Measurements from ENCODE around the gene ITPR2. TPM values are rescaled to one million over a fixed set of nuclear protein-coding genes. Genes with fewer than 3 reads are reported as not detected.

ITPR2 gene
- total RNA-seq, 1 donor from 2014 or later = 16.3 TPM

DNA sequence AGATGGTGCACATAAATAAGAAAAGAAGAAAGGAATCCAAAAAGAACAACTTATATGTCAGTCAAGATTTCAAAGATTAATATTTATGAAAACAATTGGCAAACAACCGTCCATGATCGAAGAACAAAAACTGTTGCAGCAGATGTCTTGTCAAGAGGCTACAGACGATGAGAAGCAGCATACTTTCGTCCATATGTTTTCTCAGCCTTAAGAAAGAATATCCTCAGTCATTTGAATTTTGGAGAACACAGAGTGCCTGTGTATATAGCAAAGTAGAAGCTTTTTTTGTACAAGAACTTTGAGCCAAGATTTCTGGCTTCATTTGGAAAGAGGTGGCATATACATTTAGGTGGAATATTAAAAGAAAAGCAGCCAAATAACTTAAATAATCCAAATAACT lies 297.2 kb downstream of the ITPR2 start:
- Histone ChIP-seq H3K27me3 (ENCODE audit: control insufficient read depth, insufficient read depth, low read length) (no peaks in the 10 kb centered on the region), H3K4me3 (ENCODE audit: low read depth, low read length) (no peak overlapping the region), H3K36me3 (ENCODE audit: control insufficient read depth, insufficient read depth, low read length) (no peaks in the 10 kb centered on the region)
- TF ChIP-seq, protein P1, sequence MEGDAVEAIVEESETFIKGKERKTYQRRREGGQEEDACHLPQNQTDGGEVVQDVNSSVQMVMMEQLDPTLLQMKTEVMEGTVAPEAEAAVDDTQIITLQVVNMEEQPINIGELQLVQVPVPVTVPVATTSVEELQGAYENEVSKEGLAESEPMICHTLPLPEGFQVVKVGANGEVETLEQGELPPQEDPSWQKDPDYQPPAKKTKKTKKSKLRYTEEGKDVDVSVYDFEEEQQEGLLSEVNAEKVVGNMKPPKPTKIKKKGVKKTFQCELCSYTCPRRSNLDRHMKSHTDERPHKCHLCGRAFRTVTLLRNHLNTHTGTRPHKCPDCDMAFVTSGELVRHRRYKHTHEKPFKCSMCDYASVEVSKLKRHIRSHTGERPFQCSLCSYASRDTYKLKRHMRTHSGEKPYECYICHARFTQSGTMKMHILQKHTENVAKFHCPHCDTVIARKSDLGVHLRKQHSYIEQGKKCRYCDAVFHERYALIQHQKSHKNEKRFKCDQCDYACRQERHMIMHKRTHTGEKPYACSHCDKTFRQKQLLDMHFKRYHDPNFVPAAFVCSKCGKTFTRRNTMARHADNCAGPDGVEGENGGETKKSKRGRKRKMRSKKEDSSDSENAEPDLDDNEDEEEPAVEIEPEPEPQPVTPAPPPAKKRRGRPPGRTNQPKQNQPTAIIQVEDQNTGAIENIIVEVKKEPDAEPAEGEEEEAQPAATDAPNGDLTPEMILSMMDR (IDR thresholded peaks at IDR 0.05; ENCODE audit: insufficient read depth, low read length, poor library complexity, severe bottlenecking) = no peak
- DNase-seq (ENCODE audit: low read depth) = no peak

DNA sequence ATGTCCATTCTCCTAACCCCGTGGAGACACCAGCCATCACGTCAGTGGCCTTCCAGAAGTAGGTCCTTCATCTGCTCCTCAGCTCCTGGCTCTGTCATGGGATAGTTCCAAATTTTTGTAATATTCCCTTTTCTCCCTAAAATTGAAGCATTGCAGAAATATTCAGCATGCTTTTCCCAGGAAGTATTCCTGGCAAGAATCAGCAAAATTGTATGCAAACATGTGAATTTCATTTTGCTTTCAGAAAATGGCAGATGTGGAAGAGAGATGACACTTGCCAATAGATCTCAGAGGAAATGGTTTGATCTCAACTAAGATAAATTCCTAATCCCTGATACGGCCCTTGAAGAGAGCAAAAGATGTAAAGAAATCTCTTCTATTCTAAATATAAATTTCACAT lies 298.9 kb downstream of the ITPR2 start:
- Histone ChIP-seq H3K4me3 (ENCODE audit: low read depth, low read length) (no peak overlapping the region), H3K36me3 (ENCODE audit: control insufficient read depth, insufficient read depth, low read length) (no peaks in the 10 kb centered on the region), H3K27me3 (ENCODE audit: control insufficient read depth, insufficient read depth, low read length) (no peaks in the 10 kb centered on the region)
- TF ChIP-seq, protein P1 (IDR thresholded peaks at IDR 0.05; ENCODE audit: insufficient read depth, low read length, poor library complexity, severe bottlenecking) = no peak
- DNase-seq (ENCODE audit: low read depth) = no peak

DNA sequence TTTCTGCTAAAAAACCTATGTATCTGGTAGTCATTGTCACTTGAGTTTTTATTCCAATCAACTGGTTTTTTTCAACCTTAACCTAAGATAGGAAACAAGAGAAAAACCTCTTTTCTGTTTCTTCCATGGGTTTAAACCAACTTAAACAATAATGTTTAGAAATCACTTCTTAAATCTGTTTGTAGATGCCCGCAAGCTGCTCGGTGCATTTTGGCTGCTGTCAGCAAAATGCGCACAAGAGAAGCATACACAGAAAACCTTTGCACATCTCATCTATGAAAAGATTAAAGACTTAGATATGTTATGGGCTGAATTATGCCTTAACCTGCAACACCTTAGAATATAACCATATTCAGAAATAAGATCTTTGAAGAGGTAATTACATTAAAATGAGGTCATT lies 299.8 kb downstream of the ITPR2 start:
- H3K36me3 ChIP-seq (ENCODE audit: control insufficient read depth, insufficient read depth, low read length) = no peaks in the 10 kb centered on the region
- no peaks in the 10 kb centered on the region for H3K27me3 ChIP-seq (ENCODE audit: control insufficient read depth, insufficient read depth, low read length)
- TF ChIP-seq, protein P1 (IDR thresholded peaks at IDR 0.05; ENCODE audit: insufficient read depth, low read length, poor library complexity, severe bottlenecking) = no peak
- DNase-seq (ENCODE audit: low read depth) = no peak
- no peak overlapping the region for H3K4me3 ChIP-seq (ENCODE audit: low read depth, low read length)

DNA sequence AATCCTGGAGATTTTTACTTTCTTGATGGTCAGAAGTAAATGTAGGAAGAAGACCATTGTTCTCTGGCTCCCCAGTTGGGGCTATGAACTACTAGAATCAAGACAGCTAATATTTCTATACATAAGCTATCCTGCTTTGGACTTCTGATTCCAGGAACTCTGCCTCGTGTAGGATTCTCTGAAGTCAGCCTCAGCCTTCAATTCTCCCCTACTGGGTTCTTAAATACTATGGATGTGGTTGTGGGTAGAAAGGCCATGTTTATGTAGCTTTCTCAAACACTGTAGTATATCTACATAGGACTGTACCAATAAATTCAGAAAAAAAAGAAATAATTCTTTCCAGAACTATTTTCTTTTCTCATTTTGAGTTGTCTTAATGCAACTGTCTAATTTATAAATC lies 302.5 kb downstream of the ITPR2 start:
- no peaks in the 10 kb centered on the region for H3K36me3 ChIP-seq (ENCODE audit: control insufficient read depth, insufficient read depth, low read length)
- DNase-seq (ENCODE audit: low read depth) = no peak
- TF ChIP-seq, protein P1 (IDR thresholded peaks at IDR 0.05; ENCODE audit: insufficient read depth, low read length, poor library complexity, severe bottlenecking) = no peak
- no peak overlapping the region for H3K4me3 ChIP-seq (ENCODE audit: low read depth, low read length)
- H3K27me3 ChIP-seq (ENCODE audit: control insufficient read depth, insufficient read depth, low read length) = no peaks in the 10 kb centered on the region

DNA sequence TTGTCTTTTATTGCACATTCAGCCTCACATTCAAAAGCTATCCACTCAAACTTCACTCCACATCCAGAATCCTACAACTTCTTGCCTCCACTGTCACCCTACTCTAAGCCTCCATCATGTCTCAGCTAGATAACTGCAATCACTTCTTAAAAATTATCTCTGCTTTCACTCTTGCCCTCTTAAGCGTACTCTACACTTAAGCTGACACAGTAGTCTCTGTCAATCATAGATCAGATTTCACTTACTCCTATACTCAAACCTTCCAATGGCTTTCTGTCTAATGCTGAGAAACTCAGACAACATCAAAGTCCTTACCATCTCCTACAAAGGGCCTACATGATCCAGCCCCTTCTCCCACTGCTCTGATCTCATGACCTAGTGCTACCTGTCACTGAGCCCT lies 304.1 kb downstream of the ITPR2 start:
- TF ChIP-seq, protein P1 (IDR thresholded peaks at IDR 0.05; ENCODE audit: insufficient read depth, low read length, poor library complexity, severe bottlenecking) = no peak
- no peaks in the 10 kb centered on the region for H3K27me3 ChIP-seq (ENCODE audit: control insufficient read depth, insufficient read depth, low read length)
- no peak for DNase-seq (ENCODE audit: low read depth)

DNA sequence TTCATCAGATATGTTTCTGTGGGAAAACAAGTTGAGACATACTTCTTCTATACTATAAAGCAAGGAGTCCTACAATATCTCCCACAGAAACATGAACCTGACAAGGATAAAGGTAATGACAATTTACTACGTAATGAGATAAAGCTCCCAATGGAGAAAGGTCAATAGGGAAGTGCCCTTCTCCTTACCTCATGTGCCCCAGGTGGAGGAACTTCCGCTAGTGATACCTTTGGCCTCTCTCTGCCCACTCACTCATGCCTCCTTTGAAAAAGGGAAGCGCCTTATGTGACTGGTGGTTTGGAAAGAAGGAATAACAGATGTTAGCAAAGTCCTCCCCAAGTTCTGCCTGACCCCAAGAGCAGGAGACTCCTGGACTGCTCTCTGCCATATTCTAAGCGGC lies 305.3 kb downstream of the ITPR2 start:
- H3K36me3 ChIP-seq (ENCODE audit: control insufficient read depth, insufficient read depth, low read length) = no peaks in the 10 kb centered on the region
- no peaks in the 10 kb centered on the region for H3K27me3 ChIP-seq (ENCODE audit: control insufficient read depth, insufficient read depth, low read length)
- no peak for DNase-seq (ENCODE audit: low read depth)
- TF ChIP-seq, protein P1 (IDR thresholded peaks at IDR 0.05; ENCODE audit: insufficient read depth, low read length, poor library complexity, severe bottlenecking) = no peak
- no peak overlapping the region for H3K4me3 ChIP-seq (ENCODE audit: low read depth, low read length)

More for the DNA sequence above, 304.1 kb downstream of the ITPR2 start:
- H3K4me3 ChIP-seq (ENCODE audit: low read depth, low read length) = no peak overlapping the region
- no peaks in the 10 kb centered on the region for H3K36me3 ChIP-seq (ENCODE audit: control insufficient read depth, insufficient read depth, low read length)

All from kidney epithelial cell (primary cell).